Measurements from ENCODE around the gene SLC22A31.
"Not testable (repeated sequence)": the region's sequence is repeated elsewhere in the genome, so short reads cannot be mapped to it uniquely, and the experiment has no call there.

DNA sequence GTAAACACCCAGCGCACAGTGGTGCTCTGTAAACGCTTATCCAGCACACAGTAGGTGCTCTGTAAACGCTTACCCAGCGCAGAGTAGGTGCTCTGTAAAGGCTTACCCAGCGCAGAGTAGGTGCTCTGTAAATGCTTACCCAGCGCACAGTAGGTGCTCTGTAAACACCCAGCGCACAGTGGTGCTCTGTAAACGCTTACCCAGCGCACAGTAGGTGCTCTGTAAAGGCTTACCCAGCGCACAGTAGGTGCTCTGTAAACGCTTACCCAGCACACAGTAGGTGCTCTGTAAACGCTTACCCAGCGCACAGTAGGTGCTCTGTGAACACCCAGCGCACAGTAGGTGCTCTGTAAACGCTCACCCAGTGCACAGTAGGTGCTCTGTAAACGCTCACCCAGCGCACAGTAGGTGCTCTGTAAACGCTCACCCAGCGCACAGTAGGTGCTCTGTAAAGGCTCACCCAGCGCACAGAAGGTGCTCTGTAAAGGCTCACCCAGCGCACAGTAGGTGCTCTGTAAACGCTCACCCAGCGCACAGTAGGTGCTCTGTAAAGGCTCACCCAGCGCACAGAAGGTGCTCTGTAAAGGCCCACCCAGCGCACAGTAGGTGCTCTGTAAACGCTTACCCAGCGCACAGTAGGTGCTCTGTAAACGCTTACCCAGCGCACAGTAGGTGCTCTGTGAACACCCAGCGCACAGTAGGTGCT is 14.3 kb downstream of the SLC22A31 start:
- TF ChIP-seq, protein P1, sequence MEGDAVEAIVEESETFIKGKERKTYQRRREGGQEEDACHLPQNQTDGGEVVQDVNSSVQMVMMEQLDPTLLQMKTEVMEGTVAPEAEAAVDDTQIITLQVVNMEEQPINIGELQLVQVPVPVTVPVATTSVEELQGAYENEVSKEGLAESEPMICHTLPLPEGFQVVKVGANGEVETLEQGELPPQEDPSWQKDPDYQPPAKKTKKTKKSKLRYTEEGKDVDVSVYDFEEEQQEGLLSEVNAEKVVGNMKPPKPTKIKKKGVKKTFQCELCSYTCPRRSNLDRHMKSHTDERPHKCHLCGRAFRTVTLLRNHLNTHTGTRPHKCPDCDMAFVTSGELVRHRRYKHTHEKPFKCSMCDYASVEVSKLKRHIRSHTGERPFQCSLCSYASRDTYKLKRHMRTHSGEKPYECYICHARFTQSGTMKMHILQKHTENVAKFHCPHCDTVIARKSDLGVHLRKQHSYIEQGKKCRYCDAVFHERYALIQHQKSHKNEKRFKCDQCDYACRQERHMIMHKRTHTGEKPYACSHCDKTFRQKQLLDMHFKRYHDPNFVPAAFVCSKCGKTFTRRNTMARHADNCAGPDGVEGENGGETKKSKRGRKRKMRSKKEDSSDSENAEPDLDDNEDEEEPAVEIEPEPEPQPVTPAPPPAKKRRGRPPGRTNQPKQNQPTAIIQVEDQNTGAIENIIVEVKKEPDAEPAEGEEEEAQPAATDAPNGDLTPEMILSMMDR (conservative IDR thresholded peaks at IDR 0.05; ENCODE audit: low read length), result not testable (repeated sequence)
- not testable (repeated sequence) for TF ChIP-seq EZH2phosphoT487 (IDR thresholded peaks at IDR 0.05; ENCODE audit: borderline replicate concordance, low read depth, low read length)
